ENCODE measurements around the gene OR51T1.

Gene OR51T1

GRCh38 chr11:4862447-4863236 is 19.1 kb upstream of the OR51T1 start:
- no peaks in the 10 kb centered on the region for H3K36me3 ChIP-seq (ENCODE audit: control insufficient read depth in 2 of 2, insufficient read depth in 1 of 2, low read length in 2 of 2)
- no peak for TF ChIP-seq ZBTB49 (tag by site-specific recombination; IDR thresholded peaks at IDR 0.05; ENCODE audit: low read depth)
- TF ChIP-seq GFI1B (tag by site-specific recombination; IDR thresholded peaks at IDR 0.05): no peak
- TF ChIP-seq YY2 (tag by site-specific recombination; IDR thresholded peaks at IDR 0.05): no peak
- TF ChIP-seq ZNF660 (tag by site-specific recombination; IDR thresholded peaks at IDR 0.05): no peak
- no peak for TF ChIP-seq ZBTB11 (tag by site-specific recombination; conservative IDR thresholded peaks at IDR 0.05; ENCODE audit: low read depth)
- TF ChIP-seq ZNF169 (tag by site-specific recombination; IDR thresholded peaks at IDR 0.05): no peak
- TF ChIP-seq ZNF621 (tag by site-specific recombination; IDR thresholded peaks at IDR 0.05): no peak
- TF ChIP-seq SP2 (tag by site-specific recombination; IDR thresholded peaks at IDR 0.05): no peak
- TF ChIP-seq ZNF76 (tag by site-specific recombination; IDR thresholded peaks at IDR 0.05; ENCODE audit: borderline replicate concordance, low read depth): no peak
- no peak for TF ChIP-seq ZNF843 (tag by site-specific recombination; IDR thresholded peaks at IDR 0.05)
- TF ChIP-seq ZFHX2 (tag by site-specific recombination; conservative IDR thresholded peaks at IDR 0.05): no peak
- TF ChIP-seq ZNF140 (tag by site-specific recombination; IDR thresholded peaks at IDR 0.05): no peak
- TF ChIP-seq GLI4 (tag by site-specific recombination; IDR thresholded peaks at IDR 0.05): no peak
- TF ChIP-seq ZNF366 (tag by site-specific recombination; conservative IDR thresholded peaks at IDR 0.05): no peak
- TF ChIP-seq ZNF354C (tag by site-specific recombination; IDR thresholded peaks at IDR 0.05; ENCODE audit: borderline replicate concordance, low read depth): no peak
- no peaks in the 10 kb centered on the region for H3K4me1 ChIP-seq (ENCODE audit: control insufficient read depth, insufficient read depth, low read length)
- H3K27ac ChIP-seq (ENCODE audit: extremely low read depth, low read depth, low read length): no peak overlapping the region
- CTCF ChIA-PET: interaction anchor here (0.6 kb wide), 1 partner anchor 151 kb away, joined by 3 read pairs; no protein-coding TSS in a partner anchor
- POLR2A ChIA-PET: no interaction called here
- H3K9me3 ChIP-seq (ENCODE audit: control insufficient read depth, insufficient read depth, low read depth, low read length): no peaks in the 10 kb centered on the region
- H3K4me3 ChIP-seq (ENCODE audit: low read depth, low read length): no peak overlapping the region

GRCh38 chr11:4863876-4864275 is 17.8 kb upstream of the OR51T1 start:
- Histone ChIP-seq H3K9me3 (ENCODE audit: control insufficient read depth, insufficient read depth, low read depth, low read length) (no peaks in the 10 kb centered on the region), H3K27ac (ENCODE audit: extremely low read depth, low read depth, low read length) (no peak overlapping the region), H3K4me1 (ENCODE audit: control insufficient read depth, insufficient read depth, low read length) (no peaks in the 10 kb centered on the region), H3K36me3 (ENCODE audit: control insufficient read depth in 2 of 2, insufficient read depth in 1 of 2, low read length in 2 of 2) (no peaks in the 10 kb centered on the region), H3K4me3 (ENCODE audit: low read depth, low read length) (no peak overlapping the region)
- ChIA-PET POLR2A (no interaction called here), CTCF (interaction anchor here (1.2 kb wide), 1 partner anchor 227 kb away, joined by 3 read pairs; the partner anchor contains the start of gene OR51D1)
- TF ChIP-seq ZNF837 (tag by site-specific recombination; IDR thresholded peaks at IDR 0.05): no peak
- no peak for TF ChIP-seq ZNF24 (tag by site-specific recombination; IDR thresholded peaks at IDR 0.05)
- no peak for TF ChIP-seq ZBTB26 (tag by site-specific recombination; optimal IDR thresholded peaks at IDR 0.05)
- no peak for TF ChIP-seq ZNF76 (tag by site-specific recombination; IDR thresholded peaks at IDR 0.05; ENCODE audit: borderline replicate concordance, low read depth)
- no peak for TF ChIP-seq YY2 (tag by site-specific recombination; IDR thresholded peaks at IDR 0.05)
- TF ChIP-seq BCL6B (tag by site-specific recombination; IDR thresholded peaks at IDR 0.05): no peak
- no peak for TF ChIP-seq ZNF660 (tag by site-specific recombination; IDR thresholded peaks at IDR 0.05)
- TF ChIP-seq PRDM6 (tag by site-specific recombination; IDR thresholded peaks at IDR 0.05): no peak
- TF ChIP-seq HOXA7 (CRISPR knock-in tag; IDR thresholded peaks at IDR 0.05; ENCODE audit: borderline replicate concordance): no peak
- TF ChIP-seq BCL11A (tag by site-specific recombination; IDR thresholded peaks at IDR 0.05; ENCODE audit: low read depth): no peak
- no peak for TF ChIP-seq ZSCAN5A (tag by site-specific recombination; IDR thresholded peaks at IDR 0.05)
